Nucleus accumbens (tissue), 56 donors: ENCODE measurements around the gene GTF2F1.
"Not testable (repeated sequence)": the region's sequence is repeated elsewhere in the genome, so short reads cannot be mapped to it uniquely, and the experiment has no call there.

Source experiments
- DNase-seq, 56 donors: peaks; one replicate each; lab custom pipeline; 2025; lab: John Stamatoyannopoulos, UW

GTF2F1 gene

GRCh38 chr19:6360445-6360844 is 32.5 kb downstream of the GTF2F1 start:
- DNase-seq, result not testable (repeated sequence)

- DNase-seq, result no peak
These were observed 33.2 kb downstream of the GTF2F1 start for GRCh38 chr19:6359568-6360341.

GRCh38 chr19:6358003-6358402 is 35.0 kb downstream of the GTF2F1 start:
- no peak for DNase-seq

GRCh38 chr19:6357174-6357573 is 35.8 kb downstream of the GTF2F1 start:
- DNase-seq, result no peak

DNA sequence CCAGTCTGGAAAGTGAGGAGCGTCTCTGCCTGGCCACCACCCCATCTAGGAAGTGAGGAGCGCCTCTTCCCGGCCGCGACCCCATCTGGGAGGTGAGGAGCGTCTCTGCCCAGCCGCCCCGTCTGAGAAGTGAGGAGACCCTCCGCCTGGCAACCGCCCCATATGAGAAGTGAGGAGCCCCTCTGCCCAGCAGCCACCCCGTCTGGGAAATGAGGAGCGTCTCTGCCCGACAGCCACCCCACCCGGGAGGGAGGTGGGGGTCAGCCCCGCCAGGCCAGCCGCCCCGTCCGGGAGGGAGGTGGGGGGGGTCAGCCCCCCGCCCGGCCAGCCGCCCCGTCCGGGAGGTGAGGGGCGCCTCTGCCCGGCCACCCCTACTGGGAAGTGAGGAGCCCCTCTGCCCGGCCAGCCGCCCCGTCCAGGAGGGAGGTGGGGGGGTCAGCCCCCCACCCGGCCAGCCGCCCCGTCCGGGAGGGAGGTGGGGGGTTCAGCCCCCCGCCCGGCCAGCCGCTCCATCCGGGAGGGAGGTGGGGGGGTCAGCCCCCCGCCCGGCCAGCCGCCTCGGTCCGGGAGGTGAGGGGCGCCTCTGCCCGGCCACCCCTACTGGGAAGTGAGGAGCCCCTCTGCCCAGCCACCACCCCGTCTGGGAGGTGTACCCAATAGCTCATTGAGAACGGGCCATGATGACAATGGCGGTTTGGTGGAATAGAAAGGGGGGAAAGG is 37.5 kb downstream of the GTF2F1 start:
- DNase-seq, result not testable (repeated sequence)

DNA sequence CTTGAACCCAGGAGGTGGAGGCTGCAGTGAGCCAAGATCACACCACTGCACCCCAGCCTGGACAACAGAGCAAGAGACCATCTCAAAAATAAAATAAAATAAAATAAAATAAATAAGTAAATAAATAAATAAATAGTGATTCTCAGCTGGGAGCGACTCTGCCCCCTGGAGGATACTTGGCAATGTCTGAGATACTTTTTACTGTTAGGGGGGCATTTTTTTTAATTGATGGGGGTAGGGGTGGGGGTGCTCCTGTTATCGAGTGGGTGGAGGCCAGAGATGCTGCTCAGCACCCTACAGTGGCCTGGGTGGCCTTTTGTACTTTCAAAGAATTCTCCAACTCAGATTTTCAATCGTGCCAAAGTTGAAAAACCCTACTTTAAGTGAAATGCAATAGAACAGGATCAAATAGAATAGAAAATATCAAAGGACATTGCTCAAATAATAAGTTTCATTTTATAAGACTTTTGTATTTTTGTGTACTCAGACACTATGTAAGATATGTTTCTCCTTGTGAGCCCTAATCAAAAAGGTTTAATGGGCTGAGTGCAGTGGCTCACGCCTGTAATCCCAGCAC is 38.8 kb downstream of the GTF2F1 start:
- no peak for DNase-seq

GRCh38 chr19:6352381-6353165 is 40.4 kb downstream of the GTF2F1 start:
- DNase-seq, result no peak

GRCh38 chr19:6350688-6351087 is 42.3 kb downstream of the GTF2F1 start:
- no peak for DNase-seq

GRCh38 chr19:6349271-6349670 is 43.7 kb downstream of the GTF2F1 start:
- DNase-seq, result not testable (repeated sequence)

DNA sequence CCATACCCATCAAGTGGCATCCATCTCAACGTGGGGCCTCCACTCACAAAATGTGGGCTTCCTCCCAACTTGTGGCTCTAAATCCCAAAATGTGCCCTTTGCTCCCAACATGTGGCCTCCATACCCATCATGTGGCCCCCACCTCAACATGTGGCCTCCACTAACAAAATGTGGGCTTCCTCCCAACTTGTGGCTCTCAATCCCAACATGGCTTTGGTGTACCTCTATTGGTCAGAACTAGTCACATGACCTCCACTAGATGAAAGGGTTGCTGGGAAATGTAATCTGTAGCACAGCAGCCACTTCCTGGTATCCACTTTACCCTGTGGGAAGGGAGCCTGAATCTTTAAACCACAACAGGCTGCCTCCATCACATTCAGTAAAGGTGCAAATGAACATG is 49.5 kb downstream of the GTF2F1 start:
- DNase-seq, result no peak

DNA sequence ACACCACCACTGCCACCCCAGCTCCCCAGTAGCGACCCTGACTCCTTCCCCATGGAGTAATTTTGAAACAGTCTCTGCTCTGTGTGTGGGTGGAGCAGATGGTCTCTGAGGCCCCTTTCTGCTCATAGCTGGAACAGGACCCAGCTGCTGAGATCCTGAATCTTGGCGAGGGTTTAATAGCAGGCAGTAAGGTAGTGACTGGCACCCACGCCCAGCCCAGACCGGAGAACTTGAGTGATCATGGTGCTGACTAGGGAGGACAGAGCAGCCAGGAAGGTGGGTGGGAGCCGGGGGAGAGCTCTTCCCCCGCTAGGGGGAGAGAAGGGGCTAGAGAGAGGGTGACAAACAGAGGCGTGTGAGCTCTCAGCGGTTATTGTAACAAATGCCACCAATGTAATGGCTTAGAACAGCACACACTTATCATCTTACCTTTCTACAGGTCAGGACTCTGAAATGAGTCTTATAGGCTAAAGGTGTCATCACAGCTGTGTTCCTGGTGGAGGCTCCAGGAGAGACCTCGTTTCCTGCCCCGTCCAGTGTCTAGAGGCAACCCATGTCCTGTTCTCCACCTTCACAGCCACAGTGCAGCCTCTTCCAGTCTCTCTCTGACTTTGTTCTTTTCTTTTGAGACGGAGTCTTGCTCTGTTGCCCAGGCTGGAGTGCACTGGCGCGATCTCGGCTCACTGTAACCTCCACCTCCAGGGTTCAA is 52.3 kb downstream of the GTF2F1 start:
- DNase-seq, result no peak

DNA sequence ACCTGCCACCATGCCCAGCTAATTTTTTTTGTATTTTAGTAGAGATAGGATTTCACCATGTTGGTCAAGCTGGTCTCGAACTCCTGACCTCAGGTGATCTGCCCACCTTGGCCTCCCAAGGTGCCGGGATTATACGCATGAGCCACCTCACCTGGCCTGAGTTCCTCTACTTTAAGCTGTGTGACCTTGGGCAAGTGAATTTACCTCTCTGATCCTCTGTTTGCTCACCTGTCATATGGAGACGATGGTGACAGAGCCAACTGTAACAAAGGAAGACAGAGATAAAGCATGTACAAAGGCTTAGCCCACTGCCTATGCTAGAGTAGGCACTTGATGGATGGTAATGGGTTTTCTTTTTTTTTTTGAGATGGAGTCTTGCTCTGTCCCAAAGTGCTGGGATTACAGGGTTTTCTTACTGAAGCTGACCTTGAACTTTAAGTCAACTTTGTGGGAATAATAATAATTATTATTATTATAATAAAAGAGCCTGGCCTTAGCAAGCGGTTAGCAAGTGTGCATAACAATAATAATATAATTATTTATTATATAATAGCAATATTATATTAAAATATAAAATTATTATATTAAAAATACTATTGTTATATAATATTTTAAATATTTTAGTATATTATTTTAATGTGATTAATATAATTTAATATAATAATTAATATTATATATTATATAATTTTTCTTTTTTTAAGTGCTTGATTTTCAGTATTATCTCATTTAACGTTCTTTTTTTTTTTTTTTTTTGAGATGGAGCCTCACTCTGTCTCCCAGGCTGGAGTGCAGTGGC is 58.3 kb downstream of the GTF2F1 start:
- no peak for DNase-seq

DNA sequence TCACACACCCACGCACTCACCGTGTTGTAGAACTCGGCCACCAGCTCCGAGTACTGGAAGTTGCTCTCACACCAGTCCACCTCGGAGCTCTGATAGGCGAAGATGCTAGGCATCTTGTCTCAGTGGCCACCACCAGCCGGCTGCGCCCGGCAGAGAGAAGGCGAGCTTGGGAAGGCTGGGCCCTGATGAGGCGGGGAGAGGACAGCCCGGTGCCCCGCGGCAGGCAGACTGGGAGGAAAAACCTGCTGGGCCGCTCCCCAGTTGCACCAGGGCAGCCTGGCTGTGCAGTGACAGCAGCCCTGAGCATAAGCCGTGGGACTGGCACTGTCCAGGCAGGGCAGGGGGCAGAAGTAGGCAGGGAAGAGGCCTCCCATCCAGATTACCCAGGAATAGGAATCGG is 59.5 kb downstream of the GTF2F1 start, which contains the start of gene ACER1:
TSS of gene ACER1 (minus strand) at position 174 of the 400 bp plus-strand sequence. CDS start at position 113, 61 bp downstream.
- no peak for DNase-seq
